ENCODE results near the gene TMEM131. TPM values are rescaled to one million over a fixed set of nuclear protein-coding genes. Genes with fewer than 3 reads are reported as not detected.

The TMEM131 gene
- total RNA-seq, 1 donor from 2014 or later = 43.9 TPM

- Mint-ChIP-seq H3K27me3 (ENCODE audit: low read depth) (no peaks in the 10 kb centered on the region), H3K4me1 (peaks cover 15% of the 10 kb centered on the region), H3K9me3 (peaks cover 11% of the 10 kb centered on the region), H3K36me3 (ENCODE audit: low read depth) (peaks cover 32% of the 10 kb centered on the region), H3K4me3 (no peak overlapping the region), H3K27ac (ENCODE audit: unreplicated experiment) (no peak overlapping the region)
- TF ChIP-seq CTCF (conservative IDR thresholded peaks at IDR 0.05) = no peak
- no peak for DNase-seq (ENCODE audit: low read depth, low spot score)
These were observed 9.8 kb downstream of the TMEM131 start for GRCh38 chr2:97985998-97986397.

- Mint-ChIP-seq H3K4me3 (no peak overlapping the region), H3K4me1 (peaks cover 14% of the 10 kb centered on the region), H3K9me3 (peaks cover 19% of the 10 kb centered on the region), H3K27ac (ENCODE audit: unreplicated experiment) (no peak overlapping the region), H3K27me3 (ENCODE audit: low read depth) (no peaks in the 10 kb centered on the region), H3K36me3 (ENCODE audit: low read depth) (peaks cover 44% of the 10 kb centered on the region)
- no peak for TF ChIP-seq CTCF (conservative IDR thresholded peaks at IDR 0.05)
- DNase-seq (ENCODE audit: low read depth, low spot score) = no peak
These were observed 12.1 kb downstream of the TMEM131 start for GRCh38 chr2:97983698-97984097.

- Mint-ChIP-seq H3K36me3 (ENCODE audit: low read depth) (peaks cover 41% of the 10 kb centered on the region), H3K9me3 (peaks cover 18% of the 10 kb centered on the region), H3K27ac (ENCODE audit: unreplicated experiment) (no peak overlapping the region), H3K27me3 (ENCODE audit: low read depth) (no peaks in the 10 kb centered on the region), H3K4me3 (no peak overlapping the region), H3K4me1 (peaks cover 14% of the 10 kb centered on the region)
- DNase-seq (ENCODE audit: low read depth, low spot score) = no peak
- TF ChIP-seq CTCF (conservative IDR thresholded peaks at IDR 0.05) = no peak
These were observed 12.6 kb downstream of the TMEM131 start for GRCh38 chr2:97983134-97983533.

- Mint-ChIP-seq H3K4me3 (no peak overlapping the region), H3K27me3 (ENCODE audit: low read depth) (no peaks in the 10 kb centered on the region)
These were observed 13.1 kb downstream of the TMEM131 start for GRCh38 chr2:97982621-97983020.

GRCh38 chr2:97981961-97982360 is 13.8 kb downstream of the TMEM131 start:
- no peak overlapping the region for H3K27ac Mint-ChIP-seq (ENCODE audit: unreplicated experiment)
- H3K4me1 Mint-ChIP-seq = peaks cover 14% of the 10 kb centered on the region
- no peak overlapping the region for H3K4me3 Mint-ChIP-seq
- no peak for DNase-seq (ENCODE audit: low read depth, low spot score)
- TF ChIP-seq CTCF (conservative IDR thresholded peaks at IDR 0.05) = no peak
- H3K27me3 Mint-ChIP-seq (ENCODE audit: low read depth) = no peaks in the 10 kb centered on the region
- H3K36me3 Mint-ChIP-seq (ENCODE audit: low read depth) = peaks cover 43% of the 10 kb centered on the region
- peaks cover 18% of the 10 kb centered on the region for H3K9me3 Mint-ChIP-seq

More at GRCh38 chr2:97982621-97983020, 13.1 kb downstream of the TMEM131 start:
- H3K36me3 Mint-ChIP-seq (ENCODE audit: low read depth) = peaks cover 40% of the 10 kb centered on the region
- DNase-seq (ENCODE audit: low read depth, low spot score) = no peak
- H3K4me1 Mint-ChIP-seq = peaks cover 14% of the 10 kb centered on the region
- no peak overlapping the region for H3K27ac Mint-ChIP-seq (ENCODE audit: unreplicated experiment)
- peaks cover 18% of the 10 kb centered on the region for H3K9me3 Mint-ChIP-seq
- TF ChIP-seq CTCF (conservative IDR thresholded peaks at IDR 0.05) = no peak

- peaks cover 23% of the 10 kb centered on the region for H3K9me3 Mint-ChIP-seq
- H3K4me1 Mint-ChIP-seq = peaks cover 10% of the 10 kb centered on the region
- peaks cover 46% of the 10 kb centered on the region for H3K36me3 Mint-ChIP-seq (ENCODE audit: low read depth)
- H3K27ac Mint-ChIP-seq (ENCODE audit: unreplicated experiment) = no peak overlapping the region
- no peak for TF ChIP-seq CTCF (conservative IDR thresholded peaks at IDR 0.05)
- H3K4me3 Mint-ChIP-seq = no peak overlapping the region
- no peaks in the 10 kb centered on the region for H3K27me3 Mint-ChIP-seq (ENCODE audit: low read depth)
- no peak for DNase-seq (ENCODE audit: low read depth, low spot score)
These were observed 15.8 kb downstream of the TMEM131 start for GRCh38 chr2:97979904-97980303.

Measured in neural crest cell (in vitro differentiated cells).